NCI-H2107 treated with DMSO at 0.1 percent for 48 hours (cell line): ENCODE data around the gene EDAR.

ENCODE experiments used
- DNase-seq: peaks from one replicate; lab custom pipeline; 2025; ENCODE audit not compliant: unreplicated experiment; lab: John Stamatoyannopoulos, UW

EDAR gene

GRCh38 chr2:108969856-108970255, 19.2 kb downstream of the EDAR start:
- no peak for DNase-seq

GRCh38 chr2:108968619-108969018, 20.4 kb downstream of the EDAR start:
- DNase-seq: no peak

DNA sequence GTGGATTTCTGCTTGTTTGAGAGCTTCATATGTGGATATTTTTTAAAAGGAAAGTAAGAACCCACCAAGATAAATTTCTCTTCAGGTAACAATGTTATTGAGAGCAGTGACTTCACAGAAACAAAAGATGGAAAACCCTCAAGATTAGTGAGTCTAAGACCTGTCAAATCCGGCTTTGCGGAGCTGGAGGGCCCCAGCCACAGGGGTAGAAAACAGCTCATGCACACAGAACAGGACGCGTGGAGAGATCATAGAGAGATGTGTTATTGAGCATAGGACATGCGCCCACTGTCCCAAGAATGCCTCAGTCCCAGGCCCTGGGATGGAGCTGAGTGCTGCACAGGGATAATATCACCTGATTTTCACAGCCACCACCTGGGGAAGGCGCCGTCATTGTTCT, 21.3 kb downstream of the EDAR start:
- no peak for DNase-seq

DNA sequence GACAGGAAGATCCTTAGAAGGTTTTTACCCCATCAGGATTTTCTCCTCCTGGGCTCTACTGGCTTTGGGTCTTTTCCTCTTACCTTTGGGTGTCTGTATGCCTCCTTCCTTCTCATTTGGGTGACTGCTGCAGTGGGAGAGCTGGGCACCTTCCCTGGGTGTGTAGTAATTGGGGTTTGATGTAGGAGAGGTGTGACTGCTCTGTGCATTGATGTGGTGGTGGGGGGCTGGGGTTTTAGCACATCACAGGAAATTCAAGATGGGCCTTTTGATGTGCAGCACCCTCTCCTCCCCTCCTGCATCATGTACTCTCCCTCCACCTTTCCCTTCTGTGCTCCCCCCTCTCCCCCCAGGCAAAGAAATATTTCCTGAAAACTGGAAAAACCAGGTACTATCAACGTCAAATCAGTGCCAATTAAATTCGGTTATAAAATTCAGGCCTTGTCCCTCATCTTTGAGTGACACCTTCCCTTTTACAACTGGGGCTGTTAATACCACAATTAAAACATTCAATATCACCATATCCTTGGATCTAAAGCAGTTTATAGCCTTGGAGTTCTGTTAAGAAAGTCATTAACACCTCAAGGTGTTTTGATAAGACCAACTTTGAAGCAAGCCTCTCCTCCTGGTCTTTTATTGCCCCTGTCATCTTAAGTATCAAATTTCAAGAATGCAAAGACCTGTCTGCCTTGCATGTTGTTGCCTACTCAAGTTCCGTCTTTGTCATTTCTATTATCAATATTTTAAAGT, 23.3 kb downstream of the EDAR start:
- no peak for DNase-seq

DNA sequence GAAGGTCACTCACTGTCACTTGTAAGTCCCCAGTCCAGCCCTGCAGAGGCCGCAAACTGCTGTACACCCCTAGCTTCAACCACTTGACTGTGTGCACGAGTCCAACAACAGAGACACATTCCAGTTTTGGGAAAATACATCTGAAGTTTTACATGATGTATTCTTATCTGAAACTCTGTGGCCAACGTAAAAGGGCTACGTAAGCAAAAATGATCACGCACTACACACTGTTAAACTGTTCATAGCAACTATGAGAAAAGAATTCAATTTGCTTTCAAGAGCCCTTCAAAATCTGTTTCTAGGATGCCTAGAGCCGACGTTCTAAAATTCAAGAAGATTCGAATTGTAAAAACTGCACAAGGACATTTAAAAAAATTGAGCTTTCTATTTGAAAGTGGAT, 26.0 kb downstream of the EDAR start:
- no peak for DNase-seq

DNA sequence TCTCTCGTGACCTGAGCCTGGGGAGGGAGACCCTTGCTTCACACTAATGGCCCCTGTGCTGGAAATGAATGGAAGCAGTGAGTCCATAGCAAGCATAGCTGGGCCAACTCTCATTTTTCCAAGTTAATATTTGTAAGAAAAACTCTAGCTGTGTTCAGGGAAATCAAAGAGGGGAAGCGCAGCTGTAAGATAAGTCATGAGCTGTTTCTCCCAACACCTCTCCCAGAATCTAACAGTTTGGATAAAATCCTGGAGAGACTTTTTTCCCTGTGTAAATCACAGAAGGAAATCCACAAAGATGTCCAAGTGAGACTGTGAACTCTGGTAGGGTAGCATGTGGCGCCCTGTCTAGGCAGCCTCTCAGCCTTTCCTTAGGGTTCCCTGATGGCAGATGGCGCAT, 27.2 kb downstream of the EDAR start:
- no peak for DNase-seq

DNA sequence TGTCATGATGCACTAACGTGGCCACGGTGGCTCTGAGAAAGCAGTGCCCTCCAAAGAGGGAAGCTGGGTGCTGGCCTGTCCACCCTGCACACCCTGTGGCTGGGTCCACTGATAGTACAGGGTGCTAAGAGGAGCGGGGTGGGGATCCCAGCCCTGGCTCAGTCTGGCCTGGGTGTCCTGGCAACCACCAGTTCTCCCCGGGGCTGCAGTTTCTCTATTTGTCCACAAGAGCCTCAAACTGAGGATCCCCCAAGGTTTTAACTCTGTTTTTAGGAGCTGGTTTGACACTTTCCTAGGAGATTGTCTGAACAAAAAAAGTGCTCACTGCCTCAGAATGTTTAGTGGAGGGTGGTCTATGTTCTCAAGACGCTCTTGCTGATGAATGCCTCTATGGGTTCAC, 29.0 kb downstream of the EDAR start:
- no peak for DNase-seq

GRCh38 chr2:108959401-108959800, 29.6 kb downstream of the EDAR start:
- DNase-seq: no peak

GRCh38 chr2:108958632-108959341, 30.2 kb downstream of the EDAR start:
- DNase-seq: no peak

DNA sequence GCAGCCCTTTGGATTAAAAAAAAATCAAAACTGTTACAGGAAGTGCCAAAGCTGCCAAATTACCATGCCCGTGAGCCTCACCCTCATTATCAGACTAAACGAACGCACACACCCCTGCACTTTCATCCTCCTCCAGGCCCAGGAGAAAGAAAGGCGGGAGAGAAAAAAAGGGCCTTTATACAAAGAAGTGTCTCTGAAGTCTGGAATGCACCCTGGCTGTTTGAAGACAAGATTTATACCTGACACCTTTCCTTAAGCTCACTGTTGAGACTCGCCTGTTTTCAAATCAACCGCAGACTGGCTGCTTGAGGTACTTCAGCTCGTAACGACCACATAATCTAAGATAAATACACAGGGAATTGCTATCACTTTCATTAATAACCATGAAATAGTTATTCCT, 31.0 kb downstream of the EDAR start:
- no peak for DNase-seq

- no peak for DNase-seq
Observed at GRCh38 chr2:108956375-108956774, 32.6 kb downstream of the EDAR start.

DNA sequence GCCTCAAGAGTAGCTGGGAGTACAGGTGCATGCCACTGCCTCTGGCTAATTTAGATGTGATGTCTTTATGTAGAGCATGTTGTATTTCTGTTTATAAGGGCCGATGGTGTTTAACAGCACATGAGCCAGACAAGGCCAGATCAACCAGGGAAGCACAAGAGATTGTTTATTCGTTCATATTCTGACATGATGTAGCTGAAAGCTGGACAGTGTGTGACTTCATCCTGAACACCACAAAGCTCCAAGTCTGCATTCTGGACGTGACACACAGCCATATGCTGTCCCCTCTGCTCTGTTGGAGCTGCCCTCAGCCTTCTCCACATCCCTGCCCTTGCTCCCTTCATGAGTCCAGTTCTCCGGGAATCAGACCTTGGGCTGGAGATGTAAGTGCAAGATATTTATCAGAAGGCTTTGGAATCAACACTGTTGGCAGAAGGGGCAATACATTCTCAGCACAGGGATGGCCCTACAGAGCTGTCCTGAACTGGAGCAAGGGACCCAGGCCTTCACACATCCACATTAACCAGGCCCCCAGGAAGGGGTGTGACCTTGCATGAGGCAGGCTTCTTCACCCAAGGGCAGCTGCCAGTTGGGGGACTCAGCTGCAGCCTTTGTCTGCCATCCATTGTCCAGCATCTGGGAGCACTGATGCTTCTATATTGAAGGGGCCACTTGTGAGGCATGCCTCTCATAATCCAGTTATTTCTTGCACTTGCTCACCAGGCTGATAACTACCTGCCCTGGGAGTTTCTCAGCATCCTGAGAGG, 38.5 kb downstream of the EDAR start:
- no peak for DNase-seq

DNA sequence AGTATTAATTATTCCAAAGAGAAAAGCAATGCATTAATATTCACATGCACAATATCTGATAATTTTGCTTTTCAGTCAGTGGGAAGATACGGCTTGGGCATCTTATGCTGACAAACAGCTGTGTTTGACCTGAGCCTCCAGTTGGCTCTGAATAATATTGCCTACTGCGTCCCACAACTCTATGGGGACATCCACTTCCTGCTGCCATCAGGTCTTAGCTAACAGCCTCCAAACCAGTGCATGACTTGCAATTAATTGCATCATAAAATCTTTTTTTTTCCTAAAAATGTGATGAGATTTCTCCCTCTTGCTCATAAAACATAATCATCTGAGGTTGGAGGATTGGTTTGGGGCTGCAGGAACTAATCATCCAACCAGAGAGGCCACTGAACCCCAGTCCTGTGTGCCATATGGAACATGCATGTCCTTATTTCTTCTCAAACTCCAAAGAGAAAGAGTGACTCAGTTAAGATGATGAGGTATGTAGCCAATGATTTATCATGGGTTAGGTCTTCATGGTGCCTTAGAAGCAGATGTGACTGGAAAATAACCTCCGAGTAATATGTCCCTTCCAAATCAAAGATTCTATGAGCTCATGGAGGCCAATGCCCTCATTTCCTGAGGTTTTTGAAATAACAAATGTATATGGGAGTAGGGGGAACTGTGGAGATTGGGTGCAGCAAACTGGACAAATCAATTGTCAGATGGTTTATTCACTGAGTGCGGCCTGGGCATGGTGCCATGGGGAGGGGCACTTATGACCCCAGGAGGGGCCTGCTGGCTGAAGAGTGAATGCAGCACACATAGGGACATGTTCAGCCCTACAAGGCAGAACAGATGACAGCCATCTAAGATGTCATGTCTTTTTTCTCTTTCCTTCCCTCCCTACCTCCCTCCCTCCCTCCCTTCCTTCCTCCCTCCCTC, 39.4 kb downstream of the EDAR start:
- DNase-seq: no peak

GRCh38 chr2:108947271-108947907, 41.6 kb downstream of the EDAR start:
- DNase-seq: no peak

- no peak for DNase-seq
Observed at GRCh38 chr2:108946442-108946841, 42.6 kb downstream of the EDAR start.

DNA sequence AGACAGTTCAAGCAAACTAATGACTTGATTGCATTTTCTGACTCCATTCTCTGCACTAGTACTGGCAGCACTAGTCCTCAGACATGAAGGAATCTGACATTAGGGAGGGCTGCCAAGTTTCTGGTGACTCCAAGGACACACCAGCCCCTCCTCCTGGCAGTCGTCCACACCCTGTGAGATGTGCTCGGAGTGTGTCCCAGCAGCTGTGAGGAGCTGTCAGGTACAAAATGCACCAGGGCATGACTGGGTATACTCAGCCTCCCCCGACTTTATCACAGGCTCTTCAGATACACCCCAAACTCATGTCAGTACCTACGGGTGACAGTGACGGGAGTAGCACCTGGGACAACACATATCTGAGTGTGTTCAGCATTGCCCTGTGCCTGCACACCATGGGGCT, 43.1 kb downstream of the EDAR start:
- no peak for DNase-seq

- DNase-seq: no peak
Observed at GRCh38 chr2:108944601-108945331, 44.3 kb downstream of the EDAR start.

DNA sequence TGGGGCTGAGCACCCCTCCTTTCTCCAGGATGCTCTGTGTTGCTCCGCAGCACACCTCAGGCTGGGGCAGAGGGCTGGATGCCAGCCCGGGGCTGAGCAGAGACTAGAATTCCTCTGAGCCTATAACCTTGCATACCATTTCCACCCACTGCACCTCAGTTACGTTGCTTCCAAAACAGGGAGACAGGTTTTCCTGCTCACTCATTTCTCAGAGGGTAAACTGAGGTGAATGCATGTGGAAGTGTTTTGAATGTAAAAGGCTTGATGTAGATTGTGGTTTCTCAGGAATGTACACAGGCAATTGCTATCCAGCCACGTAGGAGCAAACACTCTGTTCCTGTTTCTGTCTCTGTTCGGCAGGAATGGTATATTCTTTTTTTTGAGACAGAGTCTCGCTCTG, 45.3 kb downstream of the EDAR start:
- DNase-seq: no peak

GRCh38 chr2:108942888-108943287, 46.1 kb downstream of the EDAR start:
- no peak for DNase-seq
